Measurements from ENCODE around the gene ELOVL3. TPM values are rescaled to one million over a fixed set of nuclear protein-coding genes. Genes with fewer than 3 reads are reported as not detected.
"Not testable (repeated sequence)": the region's sequence is repeated elsewhere in the genome, so short reads cannot be mapped to it uniquely, and the experiment has no call there.

Gene ELOVL3
- total RNA-seq (not detected), total RNA-seq (0 to 0.15 reads per million in 2 donors)

GRCh38 chr10:102225646-102226541, at the start of gene ELOVL3:
ELOVL3 (plus strand) TSS chr10:102226299; CDS start chr10:102226549, 250 bp downstream.
- DNase-seq (peak; percentile 67 to 83 (median 75)), ATAC-seq (peak; percentile 94)
- peaks cover 4% of the 10 kb centered on the region for H3K36me3 Mint-ChIP-seq (ENCODE audit: low read depth)
- no peaks in the 10 kb centered on the region for H3K9me3 ChIP-seq (ENCODE audit: control insufficient read depth, low read length, poor library complexity, severe bottlenecking)
- peak within 1 kb of the TSS; percentile 83 for H3K4me3 Mint-ChIP-seq
- peaks cover 25% of the 10 kb centered on the region for H3K4me1 Mint-ChIP-seq
- H3K27ac Mint-ChIP-seq = peak within 1 kb of the TSS; percentile 37
- peaks cover 45% of the 10 kb centered on the region for H3K27me3 Mint-ChIP-seq

- H3K4me3 Mint-ChIP-seq = no peak overlapping the region
- H3K4me1 Mint-ChIP-seq = peaks cover 12% of the 10 kb centered on the region
- no peaks in the 10 kb centered on the region for H3K9me3 ChIP-seq (ENCODE audit: control insufficient read depth, low read length, poor library complexity, severe bottlenecking)
- ATAC-seq = no peak
- peaks cover 3% of the 10 kb centered on the region for H3K36me3 Mint-ChIP-seq (ENCODE audit: low read depth)
- peaks cover 5% of the 10 kb centered on the region for H3K27me3 Mint-ChIP-seq
- no peak overlapping the region for H3K27ac Mint-ChIP-seq
- DNase-seq = no peak
Observed at GRCh38 chr10:102184606-102185005, 41.5 kb upstream of the ELOVL3 start.

- ATAC-seq (no peak), DNase-seq (no peak)
- H3K4me1 Mint-ChIP-seq = peaks cover 12% of the 10 kb centered on the region
- peaks cover 5% of the 10 kb centered on the region for H3K27me3 Mint-ChIP-seq
- H3K36me3 Mint-ChIP-seq (ENCODE audit: low read depth) = peaks cover 3% of the 10 kb centered on the region
- no peaks in the 10 kb centered on the region for H3K9me3 ChIP-seq (ENCODE audit: control insufficient read depth, low read length, poor library complexity, severe bottlenecking)
- no peak overlapping the region for H3K4me3 Mint-ChIP-seq
- H3K27ac Mint-ChIP-seq = no peak overlapping the region
Observed at GRCh38 chr10:102185272-102185671, 40.8 kb upstream of the ELOVL3 start.

GRCh38 chr10:102185811-102186527, 40.1 kb upstream of the ELOVL3 start:
- no peak for ATAC-seq
- Mint-ChIP-seq H3K36me3 (ENCODE audit: low read depth) (peaks cover 3% of the 10 kb centered on the region), H3K27ac (no peak overlapping the region), H3K27me3 (peaks cover 2% of the 10 kb centered on the region), H3K4me1 (peaks cover 12% of the 10 kb centered on the region), H3K4me3 (no peak overlapping the region)
- DNase-seq = no peak
- H3K9me3 ChIP-seq (ENCODE audit: control insufficient read depth, low read length, poor library complexity, severe bottlenecking) = no peaks in the 10 kb centered on the region

GRCh38 chr10:102188298-102188940, 37.7 kb upstream of the ELOVL3 start:
- DNase-seq (no peak), ATAC-seq (peak; percentile 6)
- H3K4me1 Mint-ChIP-seq = peaks cover 12% of the 10 kb centered on the region
- peak overlapping the region; percentile 52 for H3K4me3 Mint-ChIP-seq
- H3K27me3 Mint-ChIP-seq = no peaks in the 10 kb centered on the region
- H3K9me3 ChIP-seq (ENCODE audit: control insufficient read depth, low read length, poor library complexity, severe bottlenecking) = no peaks in the 10 kb centered on the region
- H3K36me3 Mint-ChIP-seq (ENCODE audit: low read depth) = peaks cover 3% of the 10 kb centered on the region
- H3K27ac Mint-ChIP-seq = peak overlapping the region; percentile 87

GRCh38 chr10:102188941-102189898, 36.9 kb upstream of the ELOVL3 start:
- DNase-seq; H3K27me3 Mint-ChIP-seq; H3K9me3 ChIP-seq (ENCODE audit: control insufficient read depth, low read length, poor library complexity, severe bottlenecking); H3K36me3 Mint-ChIP-seq (ENCODE audit: low read depth): not testable (repeated sequence)
- peak overlapping the region; percentile 87 for H3K27ac Mint-ChIP-seq
- peak overlapping the region; percentile 74 for H3K4me3 Mint-ChIP-seq
- ATAC-seq = peak; percentile 74
- peaks cover 12% of the 10 kb centered on the region for H3K4me1 Mint-ChIP-seq

- ATAC-seq = no peak
- Mint-ChIP-seq H3K27me3 (no peaks in the 10 kb centered on the region), H3K36me3 (ENCODE audit: low read depth) (no peaks in the 10 kb centered on the region), H3K4me3 (no peak overlapping the region), H3K4me1 (peaks cover 12% of the 10 kb centered on the region), H3K27ac (no peak overlapping the region)
- H3K9me3 ChIP-seq (ENCODE audit: control insufficient read depth, low read length, poor library complexity, severe bottlenecking) = no peaks in the 10 kb centered on the region
- DNase-seq = no peak
Observed at GRCh38 chr10:102191956-102192355, 34.1 kb upstream of the ELOVL3 start.

GRCh38 chr10:102195296-102195870, 30.7 kb upstream of the ELOVL3 start:
- H3K4me1 Mint-ChIP-seq = no peaks in the 10 kb centered on the region
- H3K27ac Mint-ChIP-seq = no peak overlapping the region

GRCh38 chr10:102196893-102197292, 29.2 kb upstream of the ELOVL3 start:
- DNase-seq (no peak), ATAC-seq (no peak)
- no peaks in the 10 kb centered on the region for H3K9me3 ChIP-seq (ENCODE audit: control insufficient read depth, low read length, poor library complexity, severe bottlenecking)
- Mint-ChIP-seq H3K27me3 (peaks cover 10% of the 10 kb centered on the region), H3K4me3 (no peak overlapping the region), H3K4me1 (no peaks in the 10 kb centered on the region), H3K27ac (no peak overlapping the region), H3K36me3 (ENCODE audit: low read depth) (no peaks in the 10 kb centered on the region)

More at GRCh38 chr10:102195296-102195870, 30.7 kb upstream of the ELOVL3 start:
- Mint-ChIP-seq H3K36me3 (ENCODE audit: low read depth) (no peaks in the 10 kb centered on the region), H3K4me3 (no peak overlapping the region), H3K27me3 (peaks cover 7% of the 10 kb centered on the region)
- ATAC-seq = no peak
- DNase-seq = no peak
- H3K9me3 ChIP-seq (ENCODE audit: control insufficient read depth, low read length, poor library complexity, severe bottlenecking) = no peaks in the 10 kb centered on the region

GRCh38 chr10:102198027-102198426, 28.1 kb upstream of the ELOVL3 start:
- Mint-ChIP-seq H3K27me3 (peaks cover 20% of the 10 kb centered on the region), H3K4me1 (no peaks in the 10 kb centered on the region), H3K4me3 (no peak overlapping the region), H3K27ac (no peak overlapping the region), H3K36me3 (ENCODE audit: low read depth) (peaks cover 3% of the 10 kb centered on the region)
- no peaks in the 10 kb centered on the region for H3K9me3 ChIP-seq (ENCODE audit: control insufficient read depth, low read length, poor library complexity, severe bottlenecking)
- ATAC-seq (no peak), DNase-seq (no peak)

GRCh38 chr10:102200751-102201640, 25.1 kb upstream of the ELOVL3 start:
- ATAC-seq (no peak), DNase-seq (no peak)
- no peaks in the 10 kb centered on the region for H3K9me3 ChIP-seq (ENCODE audit: control insufficient read depth, low read length, poor library complexity, severe bottlenecking)
- Mint-ChIP-seq H3K27me3 (peaks cover 20% of the 10 kb centered on the region), H3K4me3 (no peak overlapping the region), H3K36me3 (ENCODE audit: low read depth) (peaks cover 3% of the 10 kb centered on the region), H3K27ac (no peak overlapping the region), H3K4me1 (no peaks in the 10 kb centered on the region)

Measured in T-helper 17 cell (primary cell).